Jurkat, Clone E6-1 (cell line): ENCODE results near the gene PLCD1.
"Not testable (repeated sequence)": the region's sequence is repeated elsewhere in the genome, so short reads cannot be mapped to it uniquely, and the experiment has no call there.

Experiments used
- DNase-seq: peaks from one replicate; pipeline ENCODE4 v3.0.0-alpha.2; 2011; ENCODE audit warnings: low read depth, low spot score
- H3K4me3 ChIP-seq: 2 replicates; pipeline ENCODE4 v1.5.1; 2011; ENCODE audit warnings: mild to moderate bottlenecking, low read length, control low read depth, moderate library complexity

Gene PLCD1

DNA sequence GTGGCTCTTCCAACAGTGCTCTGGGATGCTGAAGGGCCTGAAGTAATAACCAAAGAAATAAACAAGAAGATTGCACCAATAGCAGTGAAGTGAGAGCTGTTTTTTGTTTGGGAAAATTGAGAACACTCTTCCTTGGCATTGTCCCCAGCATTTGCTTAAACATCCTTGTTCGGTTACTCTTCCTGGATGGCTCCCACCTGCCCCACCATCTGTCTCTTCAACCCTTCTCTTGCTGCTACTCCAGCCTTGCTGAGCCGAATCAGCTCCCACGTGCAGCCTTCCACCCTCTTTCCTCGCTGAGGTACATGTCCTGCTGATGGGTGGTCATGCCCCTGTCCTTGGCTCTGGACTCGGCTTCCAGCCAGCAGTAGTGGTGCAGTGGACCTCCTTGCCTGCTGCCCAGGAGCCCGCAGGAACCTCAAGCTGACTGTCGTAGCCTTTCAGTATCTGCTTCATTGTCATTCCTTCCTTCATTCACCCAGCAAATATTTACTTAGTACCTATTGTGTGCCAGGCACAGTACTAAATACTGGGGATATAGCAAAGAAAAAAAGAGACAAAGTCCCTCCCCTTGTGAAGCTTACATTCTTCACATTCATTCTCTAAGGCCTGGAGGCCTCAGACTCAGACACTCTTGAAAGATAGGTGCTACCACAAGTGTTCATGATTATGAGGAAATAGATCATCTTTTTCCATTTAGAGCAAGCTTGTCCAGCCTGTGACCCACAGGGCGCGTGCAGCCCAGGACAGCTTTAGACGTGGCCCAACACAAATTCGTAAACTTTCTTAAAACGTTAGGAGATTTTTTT is 56.0 kb downstream of the PLCD1 start:
- no peak for DNase-seq
- no peak overlapping the region for H3K4me3 ChIP-seq

- not testable (repeated sequence) for H3K4me3 ChIP-seq, DNase-seq
Observed at GRCh38 chr3:37972056-37972455, 57.4 kb downstream of the PLCD1 start.

GRCh38 chr3:37971467-37971866 is 58.0 kb downstream of the PLCD1 start:
- DNase-seq, result no peak
- no peak overlapping the region for H3K4me3 ChIP-seq

GRCh38 chr3:37970802-37971201 is 58.6 kb downstream of the PLCD1 start:
- no peak overlapping the region for H3K4me3 ChIP-seq
- DNase-seq, result no peak

GRCh38 chr3:37969596-37970100 is 59.8 kb downstream of the PLCD1 start:
- peak; percentile 35 for DNase-seq
- no peak overlapping the region for H3K4me3 ChIP-seq

DNA sequence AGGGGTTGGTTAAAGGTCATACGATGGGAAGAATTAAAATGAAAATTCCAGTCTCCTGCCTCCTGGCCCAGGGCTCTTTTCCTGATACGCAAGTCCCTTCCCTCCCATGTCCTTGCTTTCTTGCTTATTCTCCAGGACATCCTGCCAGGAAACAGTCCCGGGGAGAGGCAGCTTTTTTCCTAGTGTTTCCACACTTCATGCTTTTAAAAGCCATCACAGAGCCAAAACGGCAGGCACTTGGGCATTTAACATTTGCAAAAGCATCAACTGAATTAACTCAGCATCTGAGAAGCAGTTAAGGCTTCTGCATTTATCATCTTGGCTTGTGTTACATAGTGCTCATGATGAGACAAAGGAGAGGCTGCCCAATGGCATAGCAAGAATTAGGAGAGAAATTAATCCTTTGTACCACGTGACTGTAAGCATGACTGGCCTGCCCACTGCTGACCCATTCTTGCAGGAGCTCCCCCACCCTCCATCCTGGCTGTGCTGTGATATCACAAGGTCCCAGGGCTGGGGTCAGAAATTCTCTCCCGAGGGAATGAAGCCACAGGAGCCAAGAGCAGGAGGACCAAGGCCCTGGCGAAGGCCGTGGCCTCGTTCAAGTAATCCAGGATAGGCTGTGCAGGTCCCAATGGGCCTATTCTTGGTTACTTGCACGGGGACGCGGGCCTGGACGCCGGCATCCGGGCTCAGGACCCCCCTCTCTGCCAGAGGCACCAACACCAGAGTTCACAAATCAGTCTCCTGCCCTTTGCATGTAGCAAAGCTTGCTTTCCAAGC is 60.4 kb downstream of the PLCD1 start:
- H3K4me3 ChIP-seq, result no peak overlapping the region
- DNase-seq, result no peak

DNA sequence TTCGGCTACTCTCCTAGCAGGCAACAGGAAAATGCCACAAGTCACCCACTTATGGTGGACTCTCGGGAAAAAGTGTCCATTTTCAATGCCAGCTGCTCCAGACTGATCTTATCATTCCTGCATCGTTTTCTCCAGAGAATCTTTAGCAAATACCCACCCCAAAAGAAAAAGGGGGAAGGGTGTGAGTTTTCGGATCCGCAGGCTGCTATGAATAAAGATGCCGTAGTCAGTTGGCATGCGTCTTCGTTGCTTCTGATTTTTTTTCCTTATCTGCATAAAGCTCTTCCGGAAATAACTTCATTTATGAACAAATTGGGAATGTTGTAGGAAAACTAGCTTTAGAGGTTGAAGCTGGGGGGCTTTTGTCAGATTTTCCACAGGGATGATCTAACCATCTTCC is 61.2 kb downstream of the PLCD1 start:
- no peak for DNase-seq
- no peak overlapping the region for H3K4me3 ChIP-seq

- H3K4me3 ChIP-seq, result no peak overlapping the region
- peak; percentile 51 for DNase-seq
Observed at GRCh38 chr3:37967260-37967881, 62.1 kb downstream of the PLCD1 start.

- no peak for DNase-seq
- no peak overlapping the region for H3K4me3 ChIP-seq
Observed at GRCh38 chr3:37964716-37965115, 64.7 kb downstream of the PLCD1 start.

DNA sequence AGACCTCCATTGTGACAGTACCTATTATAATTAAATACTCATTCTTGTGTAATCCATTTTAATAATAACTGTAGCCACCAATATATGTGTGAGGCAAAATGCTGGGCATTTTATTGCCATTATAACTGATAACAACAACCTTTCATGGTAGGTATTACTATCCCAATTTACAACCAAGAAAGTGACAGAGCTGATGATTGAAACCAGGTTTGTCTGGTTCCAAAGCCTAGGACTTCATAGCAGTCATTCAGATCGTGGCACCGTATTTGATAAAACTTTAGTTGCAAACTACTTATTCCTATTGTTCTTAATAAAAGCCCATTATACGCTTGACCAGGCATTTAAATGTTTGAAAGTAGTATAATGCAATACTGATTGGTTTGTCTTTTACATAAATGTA is 65.3 kb downstream of the PLCD1 start:
- no peak for DNase-seq
- no peak overlapping the region for H3K4me3 ChIP-seq

- no peak for DNase-seq
- H3K4me3 ChIP-seq, result no peak overlapping the region
Observed at GRCh38 chr3:37963635-37964034, 65.8 kb downstream of the PLCD1 start.

DNA sequence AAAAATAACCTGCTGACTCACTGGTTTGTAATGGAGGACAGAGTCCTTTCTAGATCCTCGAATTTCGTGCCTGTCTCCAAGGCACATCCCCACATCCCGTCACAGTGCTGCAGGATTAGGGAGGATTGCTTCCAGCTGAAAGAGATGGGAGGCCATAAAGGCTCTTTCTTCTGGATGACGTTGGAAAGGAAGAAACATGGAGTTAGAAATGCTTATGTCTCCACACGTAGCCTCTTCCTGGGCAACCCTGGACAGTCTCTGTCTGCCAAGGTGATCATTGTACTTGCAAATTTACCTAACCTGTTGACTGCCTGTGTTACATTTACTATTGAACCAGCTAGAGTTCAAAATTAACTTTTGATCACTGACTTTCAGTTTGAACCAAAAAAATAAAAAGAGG is 66.4 kb downstream of the PLCD1 start:
- H3K4me3 ChIP-seq, result no peak overlapping the region

DNA sequence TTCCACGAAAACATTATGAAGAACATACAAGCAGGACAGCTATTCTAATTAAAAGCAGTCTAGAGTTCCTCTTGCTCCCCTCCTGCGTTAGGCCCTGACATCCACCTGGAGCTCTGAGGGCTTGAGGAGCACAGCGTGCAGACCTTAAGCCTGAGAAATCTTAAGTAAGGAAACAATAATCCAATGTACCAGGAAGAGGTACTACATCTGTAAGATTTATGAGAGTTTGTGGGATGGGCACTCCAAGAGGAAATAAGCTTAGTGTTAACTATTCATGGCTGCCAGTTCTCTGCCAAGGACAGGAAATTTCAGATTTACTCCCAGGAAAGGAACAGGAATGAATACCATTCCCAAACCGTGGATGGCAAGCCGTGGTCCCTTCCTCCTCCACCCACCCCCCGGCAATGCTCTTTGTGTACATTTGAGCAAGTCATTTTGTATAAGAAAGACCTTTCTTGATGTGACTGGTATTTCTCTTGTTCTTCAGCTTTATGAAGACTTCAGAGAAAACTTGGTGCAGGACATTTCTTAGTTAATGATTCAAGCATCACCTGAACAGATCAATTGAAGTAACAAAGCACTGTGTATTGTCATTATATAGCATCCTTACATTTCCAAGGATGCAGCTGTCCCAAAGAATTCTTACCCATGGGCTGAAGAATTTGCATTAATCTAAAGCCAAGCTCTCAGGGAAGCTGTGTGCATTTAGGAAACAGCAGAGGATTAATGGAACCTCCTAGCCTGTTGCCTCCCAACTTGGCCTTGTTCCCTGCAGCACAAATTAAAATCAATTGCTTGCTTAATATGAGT is 67.6 kb downstream of the PLCD1 start:
- no peak overlapping the region for H3K4me3 ChIP-seq
- no peak for DNase-seq

More for the DNA sequence above, 66.4 kb downstream of the PLCD1 start:
- no peak for DNase-seq

GRCh38 chr3:37957539-37957936 is 71.9 kb downstream of the PLCD1 start:
- no peak for DNase-seq
- no peak overlapping the region; the same call in 1 of the 2 replicates for H3K4me3 ChIP-seq
